HG03457 (cell line): ENCODE measurements around the gene TNNI3K.

Experiments used
- ATAC-seq: cut with Tn5 transposase; IDR thresholded peaks from one replicate; pipeline ENCODE4 v1.9.1; 2021; ENCODE audit warnings: moderate number of reproducible peaks; ENCODE audit not compliant: unreplicated experiment

The TNNI3K gene

DNA sequence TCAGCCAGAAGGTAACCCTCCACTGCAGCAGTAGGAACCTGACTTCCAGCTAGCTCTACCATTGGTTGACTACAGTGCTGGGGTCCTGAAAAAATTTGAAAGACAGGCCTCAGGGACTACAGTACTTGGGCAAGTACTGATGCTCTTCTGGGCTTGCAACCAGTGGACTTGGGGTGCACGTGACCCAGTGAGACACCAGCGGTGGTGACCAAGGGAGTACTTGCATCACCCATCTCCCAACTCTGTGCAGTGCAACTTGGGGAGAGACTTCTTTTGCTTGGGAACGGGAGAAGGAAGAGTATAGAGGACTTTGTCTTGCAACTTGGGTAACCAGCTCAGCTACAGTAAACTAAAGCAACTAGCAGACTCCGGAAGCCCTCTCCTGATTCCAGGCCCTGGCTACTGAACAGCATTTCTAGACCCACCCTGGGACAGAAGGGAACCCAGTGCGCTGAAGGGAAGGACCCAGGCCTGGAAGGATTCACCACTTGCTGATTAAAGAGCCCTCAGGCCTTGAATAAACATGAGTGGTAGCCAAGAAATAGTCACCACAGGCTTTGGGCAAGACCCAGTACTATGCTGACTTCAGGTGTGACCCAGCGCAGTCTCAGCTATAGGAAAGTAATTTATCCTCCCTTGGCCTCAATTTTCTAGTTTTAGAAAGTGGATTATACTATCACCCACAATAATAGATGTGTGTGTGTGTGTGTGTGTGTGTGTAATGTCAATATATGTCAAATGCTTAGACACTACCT lies 45.6 kb downstream of the TNNI3K start:
- no peak for ATAC-seq

DNA sequence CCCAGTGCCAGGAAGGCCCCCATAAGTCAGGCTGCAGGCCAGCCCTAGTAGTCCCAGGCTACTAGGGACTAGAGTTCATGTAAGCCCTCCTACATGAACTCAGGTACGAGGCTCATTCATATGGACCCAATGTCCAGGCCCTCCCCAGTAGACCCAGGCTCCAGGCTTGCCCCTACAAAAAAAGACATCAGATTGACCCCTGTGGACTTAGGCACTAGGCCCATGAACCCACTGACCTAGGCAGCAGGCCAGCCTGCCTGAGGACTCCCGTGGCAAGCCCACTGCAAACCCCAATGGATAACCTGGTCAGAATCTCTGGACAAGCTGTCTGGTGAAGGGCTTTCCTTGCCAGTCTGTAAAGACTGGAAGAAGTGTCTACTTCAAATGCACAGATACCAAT lies 51.2 kb downstream of the TNNI3K start:
- no peak for ATAC-seq

DNA sequence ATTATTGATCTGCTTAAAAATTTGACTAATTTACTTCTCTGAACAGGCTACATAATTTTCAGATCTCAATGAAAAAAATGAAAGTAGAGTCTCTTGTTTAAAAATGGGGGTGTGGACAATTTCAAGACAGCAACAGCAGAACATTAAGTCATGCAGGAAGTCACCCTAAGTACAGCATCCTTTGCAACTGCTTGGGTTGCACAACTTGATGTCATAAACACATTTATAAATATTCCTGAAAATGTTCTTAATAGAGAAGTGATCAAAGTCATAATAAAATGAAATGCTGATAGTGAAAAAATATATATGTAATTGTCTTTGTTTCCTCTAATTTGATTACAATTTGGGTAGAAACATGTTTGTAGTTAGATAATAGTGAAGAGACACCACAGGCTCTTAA lies 79.3 kb downstream of the TNNI3K start:
- ATAC-seq = no peak

DNA sequence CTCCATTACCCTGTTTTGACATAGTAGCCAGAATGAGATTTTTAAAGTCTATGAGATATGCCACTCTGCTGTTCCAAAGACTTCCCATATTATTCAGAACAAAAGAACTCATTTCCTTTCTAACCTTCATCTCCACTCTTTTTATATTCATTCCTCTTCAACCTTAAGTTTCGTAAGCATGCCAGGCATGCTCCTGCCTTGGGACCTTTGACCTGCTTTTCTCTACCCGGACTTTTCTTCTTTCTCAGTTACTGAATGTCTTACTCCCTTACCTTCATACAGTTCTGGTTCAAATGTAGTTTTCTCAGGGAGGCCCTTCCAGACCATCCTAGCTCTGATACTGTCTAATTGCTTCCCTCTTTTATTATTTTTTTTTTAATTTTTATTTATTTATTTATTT lies 81.1 kb downstream of the TNNI3K start:
- ATAC-seq = no peak

DNA sequence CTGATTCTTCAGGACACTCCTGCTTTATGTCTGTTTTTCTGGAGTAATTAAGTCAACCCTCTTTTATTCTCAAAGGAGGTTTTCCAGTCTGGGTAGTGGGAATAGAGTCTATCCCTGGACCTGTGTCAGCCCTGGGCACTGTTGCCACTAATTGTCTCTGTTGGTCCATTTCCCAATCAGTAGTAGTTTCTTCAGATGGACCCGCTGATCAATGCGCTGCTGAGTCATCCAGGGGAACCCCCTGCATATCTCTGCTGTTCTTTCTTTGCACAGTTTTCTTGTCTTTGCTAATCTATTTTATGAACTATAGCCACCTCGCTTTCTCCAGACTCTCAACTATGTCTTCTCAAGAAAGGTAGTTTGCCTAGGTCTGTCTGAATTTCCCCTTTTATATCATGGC lies 82.5 kb downstream of the TNNI3K start:
- ATAC-seq = no peak

DNA sequence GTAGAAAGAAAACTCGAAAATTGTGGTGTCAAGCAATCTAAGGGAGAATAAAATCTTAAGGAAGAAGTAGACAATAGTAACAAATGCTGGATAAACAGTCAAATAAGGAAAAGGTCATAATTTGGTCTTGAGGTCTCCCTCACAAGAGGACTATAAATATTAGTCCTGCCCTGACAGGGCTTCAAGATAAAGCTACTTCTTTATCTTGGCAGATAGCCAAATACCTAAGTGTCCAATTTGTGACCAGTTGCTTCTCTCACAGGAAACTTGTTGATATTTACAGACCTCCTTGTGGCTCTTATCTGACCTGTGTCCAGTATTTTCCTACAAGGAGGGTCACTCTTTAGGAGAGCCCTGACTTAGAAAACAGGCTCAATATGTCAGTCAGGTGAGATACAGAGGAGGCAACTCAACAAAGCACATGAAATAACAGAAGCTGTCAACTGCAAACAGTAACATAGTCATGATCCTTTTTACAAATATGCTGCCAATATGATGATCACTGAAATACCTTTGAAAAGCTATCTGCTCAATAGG lies 88.8 kb downstream of the TNNI3K start:
- ATAC-seq = no peak

DNA sequence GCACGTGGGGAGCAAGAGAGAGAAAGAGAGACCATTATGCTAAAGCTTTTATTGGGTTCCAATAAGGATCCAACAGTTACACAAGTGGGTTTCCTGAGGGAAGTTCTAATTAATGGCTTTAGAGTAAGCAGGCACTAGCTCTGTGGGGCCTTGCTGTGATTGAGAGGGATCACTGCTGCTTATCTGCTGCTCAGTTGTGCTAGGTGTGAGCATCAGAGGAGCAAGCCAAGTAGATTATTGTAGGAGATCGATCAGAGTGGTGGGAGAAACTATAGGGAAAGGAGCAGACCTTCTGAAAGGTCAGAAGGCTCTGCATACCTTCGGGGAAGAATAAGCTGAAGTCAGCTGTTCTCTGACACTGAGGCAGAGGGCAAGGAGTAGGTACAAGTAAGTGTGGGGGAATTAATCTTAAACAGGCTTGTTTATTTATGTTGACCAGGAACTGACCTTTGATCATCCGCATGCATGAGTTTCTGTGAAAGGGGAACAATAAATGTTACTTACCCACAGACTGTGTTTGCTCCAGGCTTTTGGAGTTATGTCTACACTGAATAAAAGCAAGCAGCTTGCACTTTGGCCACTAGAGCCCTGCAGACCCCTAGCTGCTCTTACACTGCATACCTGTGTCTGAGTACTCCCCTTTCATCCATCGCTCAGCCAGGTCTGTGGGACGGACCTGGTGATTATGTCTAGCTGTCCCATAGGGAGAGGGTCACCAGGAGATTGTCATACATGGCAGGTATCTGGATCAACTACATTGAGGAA lies 89.7 kb downstream of the TNNI3K start:
- no peak for ATAC-seq

DNA sequence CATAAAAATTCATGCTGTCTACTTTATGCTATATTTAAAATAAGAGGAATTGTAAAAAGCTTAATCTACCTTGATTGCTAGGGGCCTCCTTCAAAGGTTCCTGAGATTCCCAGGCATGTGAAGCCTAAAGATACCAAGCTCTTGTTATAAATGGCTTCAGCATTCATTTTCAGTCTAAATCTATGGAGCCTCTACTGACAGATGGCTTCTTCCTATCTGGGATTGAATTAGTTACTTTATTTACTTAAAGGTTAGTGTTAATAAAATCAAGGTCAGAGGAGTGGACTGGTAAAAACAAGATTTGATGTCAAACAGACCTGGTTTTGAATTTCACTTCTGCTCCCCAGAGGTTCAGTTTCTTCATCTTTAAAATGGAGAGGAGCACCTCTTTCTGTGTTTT lies 93.7 kb downstream of the TNNI3K start:
- no peak for ATAC-seq

DNA sequence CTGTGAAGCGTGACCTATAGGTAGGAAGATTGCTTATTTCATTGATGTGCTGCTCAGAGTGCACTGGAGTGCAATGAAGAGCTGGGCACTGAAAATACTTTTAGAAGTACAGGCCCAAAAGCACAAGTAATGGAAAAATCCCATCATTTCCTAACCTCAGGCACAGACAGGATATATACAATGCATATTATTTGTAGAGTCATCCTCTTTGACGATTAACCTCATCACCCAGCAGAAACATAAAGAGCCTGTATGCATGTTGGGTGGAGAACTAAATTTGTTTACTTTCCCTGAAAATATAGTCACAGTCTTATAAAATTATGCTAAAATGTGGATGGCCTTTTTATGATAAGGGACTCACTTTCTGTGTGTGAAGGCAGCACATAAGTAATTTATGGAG lies 98.1 kb downstream of the TNNI3K start:
- ATAC-seq = no peak

DNA sequence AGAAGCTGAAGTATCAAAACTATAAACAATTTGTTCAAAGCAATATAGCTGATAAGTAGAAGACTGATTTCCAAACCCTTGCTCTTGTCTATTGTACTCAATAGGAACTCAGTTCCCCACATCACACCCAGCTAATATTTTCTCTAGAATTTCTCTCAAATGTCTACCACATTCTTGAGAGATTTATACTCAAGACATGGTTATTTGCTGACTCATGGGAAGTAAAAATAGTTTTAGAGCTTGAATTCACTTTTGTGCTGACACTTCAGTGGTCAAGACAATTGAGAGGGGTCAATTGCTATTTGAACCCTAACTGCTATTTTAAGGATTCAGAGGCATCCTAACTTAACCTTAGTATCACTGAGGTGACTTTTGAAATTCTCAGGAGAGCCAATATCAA lies 99.0 kb downstream of the TNNI3K start:
- ATAC-seq = no peak

DNA sequence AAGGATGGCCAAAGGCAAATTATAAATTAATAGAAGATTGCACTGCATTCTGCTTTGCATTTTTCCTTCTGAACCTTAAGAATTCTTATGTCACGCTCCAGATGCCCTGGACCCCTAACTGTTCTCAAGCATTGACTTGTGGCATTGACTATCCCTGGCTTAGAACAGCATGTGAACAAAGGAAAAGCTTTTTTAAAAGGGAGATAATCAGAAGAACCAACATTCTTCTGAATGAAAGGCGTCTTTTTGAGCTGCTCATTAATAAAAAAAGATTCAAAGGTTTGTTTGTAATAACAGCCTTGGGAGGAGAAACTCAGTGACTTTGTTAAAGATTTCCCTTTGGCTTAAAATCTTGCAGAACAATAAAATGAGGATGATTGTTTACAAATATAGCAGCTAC lies 105.5 kb downstream of the TNNI3K start:
- no peak for ATAC-seq

DNA sequence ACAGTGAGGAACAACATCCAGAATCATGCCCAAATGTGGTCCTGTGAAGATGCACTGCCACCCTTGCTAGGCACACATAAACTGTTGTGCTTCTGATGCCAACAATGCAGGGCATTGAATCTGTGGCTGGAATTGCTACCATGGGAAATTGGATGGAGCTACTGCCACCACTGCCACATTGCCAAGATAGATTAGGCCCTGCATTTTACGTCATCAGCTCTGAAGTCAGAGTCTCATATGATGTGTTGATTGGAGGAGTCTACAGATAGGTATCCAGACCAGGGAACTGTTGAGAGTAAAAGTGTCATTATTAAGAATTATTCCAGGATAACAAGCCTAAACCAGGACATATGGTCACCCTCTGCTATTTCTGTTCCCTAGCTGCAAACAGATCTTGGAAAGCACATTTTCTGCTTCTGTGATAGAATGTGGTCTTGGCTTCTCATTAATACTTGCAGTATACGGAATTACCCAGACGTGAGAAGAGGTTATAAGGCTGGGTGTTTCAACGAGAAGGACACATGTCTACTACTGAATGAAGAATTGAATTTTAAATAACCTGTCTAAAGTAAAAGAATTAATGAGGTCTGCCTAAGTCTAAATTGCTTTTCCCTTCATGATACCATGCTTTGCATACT lies 106.6 kb downstream of the TNNI3K start:
- ATAC-seq = no peak

DNA sequence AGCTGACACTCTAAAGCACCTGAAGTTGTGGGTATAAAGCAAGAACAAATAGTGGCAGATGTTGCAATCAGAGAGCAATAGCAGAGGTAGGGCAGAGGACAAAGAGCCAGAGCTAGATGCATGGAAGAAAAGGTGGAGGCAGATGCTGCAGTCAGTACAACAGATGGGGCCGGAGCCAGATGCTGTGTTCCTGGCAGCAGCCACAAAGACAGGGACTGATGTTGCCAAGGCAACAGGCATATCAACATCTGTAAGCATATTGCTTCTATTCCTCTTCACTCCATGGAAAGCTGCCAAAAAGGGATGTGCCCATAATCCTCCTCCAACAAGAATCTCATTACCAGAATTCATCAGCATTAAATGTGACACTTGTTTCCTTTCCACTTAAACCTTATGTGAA lies 108.0 kb downstream of the TNNI3K start:
- ATAC-seq = no peak

DNA sequence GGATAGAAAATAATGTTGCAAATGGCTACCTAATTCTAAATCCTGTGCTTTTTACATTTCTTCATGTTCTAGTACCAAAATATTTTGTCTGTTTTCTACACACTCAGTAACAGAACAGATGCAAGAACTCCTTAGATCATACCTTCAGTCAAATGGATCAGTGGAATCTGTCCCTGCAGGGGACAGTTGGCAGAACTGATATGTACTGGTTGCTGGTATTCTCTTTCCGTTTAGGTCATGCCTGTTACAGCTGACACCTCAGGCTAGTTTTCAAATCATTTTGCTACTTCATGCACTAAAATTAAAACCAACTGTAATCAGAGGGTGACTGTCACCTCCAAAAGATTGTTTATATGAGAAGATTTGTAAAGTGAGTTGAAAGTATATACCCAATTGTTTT lies 109.2 kb downstream of the TNNI3K start:
- ATAC-seq = no peak

DNA sequence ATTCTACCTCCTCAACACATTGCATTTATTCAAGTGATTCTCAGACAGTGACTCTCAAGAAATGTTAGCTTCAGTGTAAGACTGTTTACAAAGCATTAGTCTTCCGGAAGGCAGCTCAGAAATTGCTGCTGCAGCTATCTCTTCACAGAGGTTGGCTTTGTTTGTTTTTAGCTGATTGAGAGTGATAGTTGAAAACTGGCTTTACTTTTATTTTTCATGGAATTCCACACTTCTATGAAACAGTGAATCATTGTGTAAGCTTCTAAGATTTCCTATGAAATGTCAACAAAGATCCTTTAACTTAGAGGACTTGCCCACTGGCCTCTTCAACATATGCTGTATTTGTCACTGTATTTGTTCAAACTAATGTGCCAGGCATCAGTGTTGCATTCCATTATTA lies 121.3 kb downstream of the TNNI3K start:
- no peak for ATAC-seq

DNA sequence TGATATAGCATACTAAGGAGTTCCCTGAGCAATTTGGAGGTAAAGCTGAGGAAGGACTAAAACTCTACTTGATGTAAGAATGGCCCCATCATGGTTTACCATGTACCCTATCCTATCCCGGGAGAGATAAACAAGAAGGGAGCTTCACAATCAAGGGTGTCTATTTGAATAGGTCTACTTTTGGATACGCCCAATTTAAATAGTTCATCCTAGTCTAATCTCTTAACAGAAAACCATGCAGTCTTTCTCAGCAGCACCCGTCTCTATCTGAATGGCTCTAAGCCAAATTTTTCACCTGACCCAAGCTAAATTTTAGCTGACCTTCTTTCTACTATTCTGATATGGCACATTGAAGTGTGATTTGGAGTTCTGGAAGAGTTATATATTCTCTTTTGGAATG lies 122.0 kb downstream of the TNNI3K start:
- ATAC-seq = no peak

DNA sequence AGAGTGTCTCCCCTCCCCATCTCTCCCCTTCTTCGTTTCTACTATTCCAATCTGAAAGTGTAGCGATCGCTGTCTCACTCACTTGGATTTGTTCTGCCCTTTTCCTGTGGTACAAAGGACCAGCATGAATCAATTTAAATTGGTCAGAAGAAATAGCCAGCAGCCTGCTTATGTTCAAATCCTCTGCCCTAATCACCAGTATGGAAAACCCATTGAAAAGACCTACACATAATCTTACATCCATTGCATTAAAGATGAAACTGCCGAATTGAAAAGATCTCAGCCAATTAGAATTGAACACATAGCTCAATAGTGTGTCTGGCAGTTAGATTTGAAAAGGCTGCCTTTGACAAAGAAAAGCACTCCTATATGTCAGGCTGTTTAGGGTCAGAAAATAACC lies 122.6 kb downstream of the TNNI3K start:
- no peak for ATAC-seq

DNA sequence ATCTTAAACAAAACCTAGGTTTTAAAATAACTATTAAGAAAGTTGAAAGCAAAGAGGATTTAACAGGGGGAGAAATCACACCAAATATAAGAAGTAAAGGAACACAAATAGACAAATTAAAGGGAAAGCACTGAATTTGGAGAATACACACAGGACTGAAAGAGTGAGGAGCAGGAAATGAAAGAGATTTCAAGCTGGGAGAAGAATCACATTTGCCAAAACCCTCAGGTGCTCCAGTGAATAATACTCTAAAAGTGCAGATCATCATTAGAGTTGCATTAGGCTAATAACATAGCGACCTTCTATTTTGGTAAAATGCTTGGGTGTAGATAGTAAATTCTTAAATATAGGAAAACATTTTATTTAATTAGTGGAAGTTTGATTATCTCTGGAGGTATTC lies 127.5 kb downstream of the TNNI3K start:
- ATAC-seq = no peak

DNA sequence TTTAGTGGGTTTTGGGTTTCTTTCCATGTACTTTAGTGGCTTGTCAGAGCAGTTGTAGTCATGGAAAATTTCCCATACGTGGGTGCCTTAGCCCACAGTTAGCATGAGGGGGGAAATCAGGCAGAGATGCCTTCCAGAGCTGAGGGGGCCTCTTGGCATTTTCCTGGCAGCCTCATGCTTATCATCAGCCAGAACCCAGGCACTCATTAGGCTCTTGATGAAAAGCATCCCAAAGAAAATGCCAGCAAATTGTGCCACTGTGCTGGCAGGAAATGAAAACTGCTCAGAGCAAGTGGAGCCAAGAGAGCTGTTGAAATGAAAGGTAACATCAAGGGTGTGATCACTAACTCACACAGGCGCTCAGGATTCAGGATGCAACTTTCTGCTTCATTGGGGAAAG lies 128.0 kb downstream of the TNNI3K start:
- no peak for ATAC-seq

DNA sequence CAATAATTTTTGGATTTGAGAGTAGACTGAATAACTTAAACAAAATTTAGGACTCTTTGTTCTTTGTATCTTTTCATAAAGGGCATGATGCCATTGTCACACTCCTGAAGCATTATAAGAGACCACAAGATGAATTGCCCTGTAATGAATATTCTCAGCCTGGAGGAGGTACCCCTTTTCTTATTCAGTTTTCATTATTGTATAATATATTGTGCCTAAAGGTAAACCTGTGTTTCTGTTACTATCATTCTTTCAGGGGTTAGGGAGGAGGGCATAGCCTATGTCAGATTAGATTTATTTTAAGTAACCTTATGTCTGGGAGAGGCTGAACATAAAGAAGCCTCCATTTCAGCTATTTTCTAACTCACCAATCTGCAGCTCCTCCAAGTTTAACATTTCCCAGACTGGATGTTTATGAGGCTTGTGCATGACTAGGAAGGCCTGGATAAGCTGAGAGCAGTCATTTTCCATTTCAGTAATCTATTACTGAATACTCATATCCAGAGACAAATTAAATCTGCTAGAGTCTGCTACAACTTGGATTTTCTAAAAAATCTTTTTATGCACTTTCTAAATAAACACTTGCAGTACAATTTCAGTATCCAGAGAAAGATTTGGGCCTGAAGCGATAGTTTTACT lies 132.1 kb downstream of the TNNI3K start:
- ATAC-seq = no peak

DNA sequence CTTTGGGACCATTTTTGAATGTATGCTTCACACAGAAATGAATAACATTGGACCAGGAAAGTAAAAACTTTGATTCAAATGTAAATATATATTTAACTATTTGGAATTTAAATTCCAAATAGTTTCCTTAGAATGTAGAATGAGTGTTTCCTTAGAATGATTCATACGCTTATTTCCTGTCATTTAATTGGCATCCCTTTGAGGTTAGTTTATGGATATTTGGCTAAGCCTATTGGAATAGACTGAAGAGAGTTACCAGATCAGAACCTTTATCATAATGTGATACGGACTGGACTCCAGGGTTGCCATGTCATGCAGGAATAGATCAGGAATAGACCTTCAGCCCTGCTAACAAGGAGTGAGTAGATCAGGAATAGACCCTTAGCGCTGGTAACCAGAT lies 133.1 kb downstream of the TNNI3K start:
- ATAC-seq = no peak
